ENCODE data around the gene VPS26C. TPM values are rescaled to one million over a fixed set of nuclear protein-coding genes. Genes with fewer than 3 reads are reported as not detected.

The VPS26C gene
- total and polyA plus RNA-seq, 2 of the 13 experiments (the other 11 are each of a cell fraction or from before 2014, with no cell fraction given) = 30.3 to 39.7 TPM

- Histone ChIP-seq H3K27me3 (ENCODE audit: control insufficient read depth in 1 of 2, insufficient read depth in 2 of 2, low read length in 2 of 2) (no peaks in the 10 kb centered on the region), H3K9ac (ENCODE audit: insufficient read depth, low read depth, low read length) (peak overlapping the region; percentile 76), H3K79me2 (ENCODE audit: insufficient read depth, low read length) (peaks cover 71% of the 10 kb centered on the region), H3K4me2 (ENCODE audit: low read depth, low read length) (peak overlapping the region; percentile 100), H2AFZ (ENCODE audit: low read length) (peak overlapping the region; percentile 35), H3K4me1 (ENCODE audit: insufficient read depth, low read length) (peaks cover 40% of the 10 kb centered on the region), H3K9me3 (ENCODE audit: low read length) (no peaks in the 10 kb centered on the region), H4K20me1 (ENCODE audit: insufficient read depth, low read length) (no peaks in the 10 kb centered on the region), H3K4me3 (replicated peaks in 1 of 3; ENCODE audit: insufficient read depth in 1 of 3, low read depth in 2 of 3, low read length in 3 of 3) (peak overlapping the region; percentile 55 to 82 (median 66)), H3K36me3 (replicated peaks in 1 of 2; ENCODE audit: control insufficient read depth in 1 of 2, insufficient read depth in 2 of 2, low read length in 2 of 2) (no peaks in the 10 kb centered on the region), H3K27ac (ENCODE audit: extremely low read length, insufficient read depth, low read length) (peak overlapping the region; percentile 91)
- intact Hi-C loops (cut with micrococcal nuclease; ENCODE audit: unreplicated experiment) = loop anchor here (2.0 to 5.0 kb wide), 2 partner anchors 37 to 325 kb away; no protein-coding TSS in a partner anchor
- no TSS peak for BruUV-seq (replicated peaks)
- in situ Hi-C loops (cut with HindIII; ENCODE audit: extremely low pct_ligation_motif_present, low pct_unique_long_range_greater_than_20kb) = no loop called here
- under 1% methylated on average over 19 of the region's 22 CpGs for WGBS (ENCODE audit: low lambda C conversion rate)
- CTCF ChIA-PET (ENCODE audit: low intra/inter-chr PET ratio, low total read pairs) = no interaction called here
- FAIRE-seq (peak; percentile 8), ATAC-seq (peak; percentile 71), DNase-seq (ENCODE audit: low spot score) (peak; percentile 57)
- POLR2A ChIA-PET = interaction anchor here (2.7 kb wide), 1 partner anchor 10 kb away, joined by 18 read pairs; the partner anchor contains the start of gene VPS26C
- peak; percentile 45; the same call in 1 of the 2 replicates for TF ChIP-seq GABPB1 (CRISPR knock-in tag; IDR thresholded peaks at IDR 0.05)
- TF ChIP-seq ZC3H13 (CRISPR knock-in tag; IDR thresholded peaks at IDR 0.05) = 0 out of 2 replicates have a peak, but pooled peaks have one; percentile 27
- TF ChIP-seq NONO (IDR thresholded peaks at IDR 0.05) = no peak
- TF ChIP-seq NONO (CRISPR knock-in tag; conservative IDR thresholded peaks at IDR 0.05) = peak; percentile 15; the same call in 1 of the 2 replicates
- no peak for TF ChIP-seq NR2F6 (IDR thresholded peaks at IDR 0.05)
- TF ChIP-seq NR2F6 (CRISPR knock-in tag; IDR thresholded peaks at IDR 0.05) = no peak
- peak; percentile 83 for TF ChIP-seq ZNF263 (CRISPR knock-in tag; IDR thresholded peaks at IDR 0.05)
- no peak for TF ChIP-seq HNF4A (CRISPR knock-in tag; IDR thresholded peaks at IDR 0.05)
- 0 out of 2 replicates have a peak, but pooled peaks have one; percentile 42 for TF ChIP-seq PCBP1 (IDR thresholded peaks at IDR 0.05; ENCODE audit: borderline replicate concordance, low read depth, low read length)
- TF ChIP-seq, protein P1, sequence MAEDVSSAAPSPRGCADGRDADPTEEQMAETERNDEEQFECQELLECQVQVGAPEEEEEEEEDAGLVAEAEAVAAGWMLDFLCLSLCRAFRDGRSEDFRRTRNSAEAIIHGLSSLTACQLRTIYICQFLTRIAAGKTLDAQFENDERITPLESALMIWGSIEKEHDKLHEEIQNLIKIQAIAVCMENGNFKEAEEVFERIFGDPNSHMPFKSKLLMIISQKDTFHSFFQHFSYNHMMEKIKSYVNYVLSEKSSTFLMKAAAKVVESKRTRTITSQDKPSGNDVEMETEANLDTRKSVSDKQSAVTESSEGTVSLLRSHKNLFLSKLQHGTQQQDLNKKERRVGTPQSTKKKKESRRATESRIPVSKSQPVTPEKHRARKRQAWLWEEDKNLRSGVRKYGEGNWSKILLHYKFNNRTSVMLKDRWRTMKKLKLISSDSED (CRISPR knock-in tag; IDR thresholded peaks at IDR 0.05) = no peak
- 0 out of 2 replicates have a peak, but pooled peaks have one; percentile 58 for TF ChIP-seq ZNF563 (CRISPR knock-in tag; IDR thresholded peaks at IDR 0.05)
- TF ChIP-seq, protein P2, sequence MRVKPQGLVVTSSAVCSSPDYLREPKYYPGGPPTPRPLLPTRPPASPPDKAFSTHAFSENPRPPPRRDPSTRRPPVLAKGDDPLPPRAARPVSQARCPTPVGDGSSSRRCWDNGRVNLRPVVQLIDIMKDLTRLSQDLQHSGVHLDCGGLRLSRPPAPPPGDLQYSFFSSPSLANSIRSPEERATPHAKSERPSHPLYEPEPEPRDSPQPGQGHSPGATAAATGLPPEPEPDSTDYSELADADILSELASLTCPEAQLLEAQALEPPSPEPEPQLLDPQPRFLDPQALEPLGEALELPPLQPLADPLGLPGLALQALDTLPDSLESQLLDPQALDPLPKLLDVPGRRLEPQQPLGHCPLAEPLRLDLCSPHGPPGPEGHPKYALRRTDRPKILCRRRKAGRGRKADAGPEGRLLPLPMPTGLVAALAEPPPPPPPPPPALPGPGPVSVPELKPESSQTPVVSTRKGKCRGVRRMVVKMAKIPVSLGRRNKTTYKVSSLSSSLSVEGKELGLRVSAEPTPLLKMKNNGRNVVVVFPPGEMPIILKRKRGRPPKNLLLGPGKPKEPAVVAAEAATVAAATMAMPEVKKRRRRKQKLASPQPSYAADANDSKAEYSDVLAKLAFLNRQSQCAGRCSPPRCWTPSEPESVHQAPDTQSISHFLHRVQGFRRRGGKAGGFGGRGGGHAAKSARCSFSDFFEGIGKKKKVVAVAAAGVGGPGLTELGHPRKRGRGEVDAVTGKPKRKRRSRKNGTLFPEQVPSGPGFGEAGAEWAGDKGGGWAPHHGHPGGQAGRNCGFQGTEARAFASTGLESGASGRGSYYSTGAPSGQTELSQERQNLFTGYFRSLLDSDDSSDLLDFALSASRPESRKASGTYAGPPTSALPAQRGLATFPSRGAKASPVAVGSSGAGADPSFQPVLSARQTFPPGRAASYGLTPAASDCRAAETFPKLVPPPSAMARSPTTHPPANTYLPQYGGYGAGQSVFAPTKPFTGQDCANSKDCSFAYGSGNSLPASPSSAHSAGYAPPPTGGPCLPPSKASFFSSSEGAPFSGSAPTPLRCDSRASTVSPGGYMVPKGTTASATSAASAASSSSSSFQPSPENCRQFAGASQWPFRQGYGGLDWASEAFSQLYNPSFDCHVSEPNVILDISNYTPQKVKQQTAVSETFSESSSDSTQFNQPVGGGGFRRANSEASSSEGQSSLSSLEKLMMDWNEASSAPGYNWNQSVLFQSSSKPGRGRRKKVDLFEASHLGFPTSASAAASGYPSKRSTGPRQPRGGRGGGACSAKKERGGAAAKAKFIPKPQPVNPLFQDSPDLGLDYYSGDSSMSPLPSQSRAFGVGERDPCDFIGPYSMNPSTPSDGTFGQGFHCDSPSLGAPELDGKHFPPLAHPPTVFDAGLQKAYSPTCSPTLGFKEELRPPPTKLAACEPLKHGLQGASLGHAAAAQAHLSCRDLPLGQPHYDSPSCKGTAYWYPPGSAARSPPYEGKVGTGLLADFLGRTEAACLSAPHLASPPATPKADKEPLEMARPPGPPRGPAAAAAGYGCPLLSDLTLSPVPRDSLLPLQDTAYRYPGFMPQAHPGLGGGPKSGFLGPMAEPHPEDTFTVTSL (CRISPR knock-in tag; IDR thresholded peaks at IDR 0.05; ENCODE audit: borderline replicate concordance) = 0 out of 2 replicates have a peak, but pooled peaks have one; percentile 14
- peak; percentile 46; the same call in 1 of the 2 replicates for TF ChIP-seq KDM5B (CRISPR knock-in tag; IDR thresholded peaks at IDR 0.05; ENCODE audit: borderline replicate concordance)
- 0 out of 2 replicates have a peak, but pooled peaks have one; percentile 5 for TF ChIP-seq ZNF138 (CRISPR knock-in tag; IDR thresholded peaks at IDR 0.05; ENCODE audit: low read depth)
- peak; percentile 60 for TF ChIP-seq HNRNPK (IDR thresholded peaks at IDR 0.05; ENCODE audit: low read depth, low read length, poor library complexity, severe bottlenecking)
- TF ChIP-seq, protein P3, sequence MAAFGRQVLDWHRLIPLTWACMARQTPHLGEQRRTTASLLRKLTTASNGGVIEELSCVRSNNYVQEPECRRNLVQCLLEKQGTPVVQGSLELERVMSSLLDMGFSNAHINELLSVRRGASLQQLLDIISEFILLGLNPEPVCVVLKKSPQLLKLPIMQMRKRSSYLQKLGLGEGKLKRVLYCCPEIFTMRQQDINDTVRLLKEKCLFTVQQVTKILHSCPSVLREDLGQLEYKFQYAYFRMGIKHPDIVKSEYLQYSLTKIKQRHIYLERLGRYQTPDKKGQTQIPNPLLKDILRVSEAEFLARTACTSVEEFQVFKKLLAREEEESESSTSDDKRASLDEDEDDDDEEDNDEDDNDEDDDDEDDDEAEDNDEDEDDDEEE (CRISPR knock-in tag; IDR thresholded peaks at IDR 0.05) = 0 out of 2 replicates have a peak, but pooled peaks have one; percentile 42
- peak; percentile 32; the same call in 1 of the 2 replicates for TF ChIP-seq ZNF564 (CRISPR knock-in tag; IDR thresholded peaks at IDR 0.05)
Measured at GRCh38 chr21:37257511-37257966, 9.6 kb downstream of the VPS26C start.

Measured in HepG2 (cell line).